Keratinocyte (primary cell): Measurements from ENCODE around the gene HSPA8.

Experiments
- CTCF ChIP-seq, 3 experiments: IDR thresholded peaks in 1 of 3; conservative IDR thresholded peaks in 1 of 3; optimal IDR thresholded peaks in 1 of 3; 2 replicates in 2 of 3; 3 replicates in 1 of 3; pipeline versions ENCODE3 to v1.5.1; 2011; ENCODE audit warnings: low read length in 3 of 3, mild to moderate bottlenecking in 3 of 3, moderate library complexity in 2 of 3, control low read depth in 1 of 3, inconsistent platforms in 1 of 3; ENCODE audit not compliant: insufficient read depth in 2 of 3; ENCODE audit errors: extremely low read depth in 1 of 3
- EZH2 ChIP-seq: IDR thresholded peaks from one replicate; pipeline ENCODE4 v1.6.1; 2012; ENCODE audit warnings: inconsistent platforms, mild to moderate bottlenecking, low read length, moderate library complexity

GRCh38 chr11:123047947-123048293 lies 14.0 kb downstream of the HSPA8 start:
- TF ChIP-seq CTCF (optimal IDR thresholded peaks at IDR 0.05 in 1 of 3, IDR thresholded peaks at IDR 0.05 in 1 of 3, conservative IDR thresholded peaks at IDR 0.05 in 1 of 3; ENCODE audit: extremely low read depth in 1 of 3, insufficient read depth in 2 of 3, low read length in 3 of 3) = no peak
- no peak for TF ChIP-seq EZH2
